Measurements from ENCODE around the gene IFIT1B. TPM values are rescaled to one million over a fixed set of nuclear protein-coding genes. Genes with fewer than 3 reads are reported as not detected.

The IFIT1B gene
- total and polyA plus RNA-seq, 12 donors = 0.21 TPM; not detected in 11

GRCh38 chr10:89338713-89339112 is 39.1 kb upstream of the IFIT1B start:
- 95 to 96% methylated on average over 3 of the region's 3 CpGs for WGBS, 2 donors
- no peak for ATAC-seq
- intact Hi-C loops (cut with DNase I) = no loop called here
- no peaks in the 10 kb centered on the region for H3K9me3 ChIP-seq
- no peaks in the 10 kb centered on the region for H3K27me3 ChIP-seq
- H3K27ac ChIP-seq = no peak overlapping the region
- TF ChIP-seq, protein P1, sequence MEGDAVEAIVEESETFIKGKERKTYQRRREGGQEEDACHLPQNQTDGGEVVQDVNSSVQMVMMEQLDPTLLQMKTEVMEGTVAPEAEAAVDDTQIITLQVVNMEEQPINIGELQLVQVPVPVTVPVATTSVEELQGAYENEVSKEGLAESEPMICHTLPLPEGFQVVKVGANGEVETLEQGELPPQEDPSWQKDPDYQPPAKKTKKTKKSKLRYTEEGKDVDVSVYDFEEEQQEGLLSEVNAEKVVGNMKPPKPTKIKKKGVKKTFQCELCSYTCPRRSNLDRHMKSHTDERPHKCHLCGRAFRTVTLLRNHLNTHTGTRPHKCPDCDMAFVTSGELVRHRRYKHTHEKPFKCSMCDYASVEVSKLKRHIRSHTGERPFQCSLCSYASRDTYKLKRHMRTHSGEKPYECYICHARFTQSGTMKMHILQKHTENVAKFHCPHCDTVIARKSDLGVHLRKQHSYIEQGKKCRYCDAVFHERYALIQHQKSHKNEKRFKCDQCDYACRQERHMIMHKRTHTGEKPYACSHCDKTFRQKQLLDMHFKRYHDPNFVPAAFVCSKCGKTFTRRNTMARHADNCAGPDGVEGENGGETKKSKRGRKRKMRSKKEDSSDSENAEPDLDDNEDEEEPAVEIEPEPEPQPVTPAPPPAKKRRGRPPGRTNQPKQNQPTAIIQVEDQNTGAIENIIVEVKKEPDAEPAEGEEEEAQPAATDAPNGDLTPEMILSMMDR (IDR thresholded peaks at IDR 0.05) = no peak
- peaks cover 0 to 73% (median 32%) of the 10 kb centered on the region in 9 donors for H3K4me1 ChIP-seq
- H3K4me3 ChIP-seq = no peak overlapping the region
- DNase-seq = no peak
- peaks cover 0 to 54% (median 30%) of the 10 kb centered on the region in 9 donors for H3K36me3 ChIP-seq

DNA sequence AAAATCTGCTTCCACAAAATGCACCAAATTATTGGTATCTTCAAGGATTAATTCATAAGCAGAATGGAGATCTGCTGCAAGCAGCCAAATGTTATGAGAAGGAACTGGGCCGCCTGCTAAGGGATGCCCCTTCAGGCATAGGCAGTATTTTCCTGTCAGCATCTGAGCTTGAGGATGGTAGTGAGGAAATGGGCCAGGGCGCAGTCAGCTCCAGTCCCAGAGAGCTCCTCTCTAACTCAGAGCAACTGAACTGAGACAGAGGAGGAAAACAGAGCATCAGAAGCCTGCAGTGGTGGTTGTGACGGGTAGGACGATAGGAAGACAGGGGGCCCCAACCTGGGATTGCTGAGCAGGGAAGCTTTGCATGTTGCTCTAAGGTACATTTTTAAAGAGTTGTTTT is 38.0 kb upstream of the IFIT1B start:
- no peak overlapping the region for H3K4me3 ChIP-seq
- peaks cover 0 to 71% (median 25%) of the 10 kb centered on the region in 9 donors for H3K4me1 ChIP-seq
- intact Hi-C loops (cut with DNase I) = no loop called here
- no peak overlapping the region for H3K27ac ChIP-seq
- DNase-seq = no peak
- TF ChIP-seq, protein P1 (IDR thresholded peaks at IDR 0.05) = no peak
- H3K27me3 ChIP-seq = no peaks in the 10 kb centered on the region
- no peak for ATAC-seq
- WGBS, 2 donors = 90 to 96% methylated on average over 4 of the region's 4 CpGs
- peaks cover 0 to 54% (median 30%) of the 10 kb centered on the region in 9 donors for H3K36me3 ChIP-seq
- no peaks in the 10 kb centered on the region for H3K9me3 ChIP-seq

GRCh38 chr10:89341649-89342048 is 36.2 kb upstream of the IFIT1B start:
- 93 to 95% methylated on average over 3 of the region's 3 CpGs for WGBS, 2 donors
- DNase-seq (no peak), ATAC-seq (no peak)
- Histone ChIP-seq H3K4me1 (peaks cover 0 to 67% (median 27%) of the 10 kb centered on the region in 9 donors), H3K4me3 (no peak overlapping the region), H3K27me3 (no peaks in the 10 kb centered on the region), H3K27ac (no peak overlapping the region), H3K36me3 (peaks cover 0 to 53% (median 30%) of the 10 kb centered on the region in 9 donors), H3K9me3 (no peaks in the 10 kb centered on the region)
- intact Hi-C loops (cut with DNase I) = no loop called here
- TF ChIP-seq, protein P1 (IDR thresholded peaks at IDR 0.05) = no peak

DNA sequence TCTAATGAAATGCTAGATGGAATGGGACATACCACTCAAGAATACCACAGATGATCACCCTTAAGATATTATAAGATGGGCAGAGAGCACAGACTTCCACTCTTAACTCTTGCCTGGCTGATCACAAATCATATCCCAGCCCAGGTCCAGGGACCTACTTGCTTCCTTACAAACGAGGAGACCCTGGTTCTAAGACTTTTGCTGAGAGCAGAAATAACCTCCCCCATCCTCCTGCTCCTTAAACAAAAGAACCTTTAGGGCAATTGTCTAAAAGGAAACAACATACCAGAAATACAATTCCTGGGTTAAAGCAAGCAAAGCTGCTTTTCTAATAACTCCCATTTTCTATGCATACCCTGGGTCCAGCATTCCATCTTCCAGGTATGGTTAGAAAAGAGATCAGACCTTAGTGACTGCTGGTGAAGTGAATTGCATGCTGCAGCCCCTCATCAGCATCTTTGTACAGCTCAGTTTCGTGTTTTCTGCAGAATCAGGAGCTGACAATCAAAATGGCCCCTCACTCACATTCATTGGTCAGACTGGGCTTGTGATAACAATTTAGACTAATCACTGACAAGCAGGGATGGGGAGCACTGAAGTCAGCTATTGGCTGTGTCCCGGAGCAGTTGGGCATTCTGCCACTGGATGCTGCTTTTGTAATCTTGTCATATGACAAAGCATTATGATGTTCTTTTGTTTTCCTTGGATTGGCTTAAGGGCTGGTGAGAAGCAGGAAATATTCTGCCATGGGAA is 35.5 kb upstream of the IFIT1B start:
- no peaks in the 10 kb centered on the region for H3K9me3 ChIP-seq
- 51 to 60% methylated on average over 3 of the region's 3 CpGs for WGBS, 2 donors
- no peak overlapping the region for H3K4me3 ChIP-seq
- H3K4me1 ChIP-seq = peaks cover 4 to 72% (median 27%) of the 10 kb centered on the region in 9 donors
- intact Hi-C loops (cut with DNase I) = no loop called here
- H3K36me3 ChIP-seq = peaks cover 0 to 45% (median 30%) of the 10 kb centered on the region in 9 donors
- H3K27me3 ChIP-seq = no peaks in the 10 kb centered on the region
- DNase-seq = peak; percentile 33 to 64
- TF ChIP-seq, protein P1 (IDR thresholded peaks at IDR 0.05) = no peak
- ATAC-seq = peak in 4 of 8 donors; percentile 25 to 56 (median 44)
- peak overlapping the region in 4 of 10 donors; percentile 2 to 55 (median 29) for H3K27ac ChIP-seq
